GM21381 (cell line): Measurements from ENCODE around the gene FADD.
"Not testable (repeated sequence)": the region's sequence is repeated elsewhere in the genome, so short reads cannot be mapped to it uniquely, and the experiment has no call there.

ENCODE experiments used
- ATAC-seq: cut with Tn5 transposase; IDR thresholded peaks from one replicate; pipeline ENCODE4 v1.9.1; 2021; ENCODE audit warnings: mild to moderate bottlenecking, moderate library complexity; ENCODE audit not compliant: unreplicated experiment

FADD gene

GRCh38 chr11:70203751-70204465, 812 bp downstream of the FADD start:
- peak; percentile 23 for ATAC-seq

GRCh38 chr11:70204466-70204799, 1.3 kb downstream of the FADD start:
- ATAC-seq, result no peak

- no peak for ATAC-seq
Observed at GRCh38 chr11:70205049-70205725, 2.1 kb downstream of the FADD start.

- ATAC-seq, result no peak
Observed at GRCh38 chr11:70205766-70206165, 2.7 kb downstream of the FADD start.

- no peak for ATAC-seq
Observed at GRCh38 chr11:70206226-70206981, 3.3 kb downstream of the FADD start.

- ATAC-seq, result no peak
Observed at GRCh38 chr11:70206982-70207376, 3.9 kb downstream of the FADD start.

- no peak for ATAC-seq
Observed at GRCh38 chr11:70207531-70208131, 4.5 kb downstream of the FADD start.

GRCh38 chr11:70209391-70209912, 6.4 kb downstream of the FADD start:
- no peak for ATAC-seq

GRCh38 chr11:70210051-70210501, 7.0 kb downstream of the FADD start:
- no peak for ATAC-seq

GRCh38 chr11:70210530-70210929, 7.4 kb downstream of the FADD start:
- ATAC-seq, result no peak

- ATAC-seq, result no peak
Observed at GRCh38 chr11:70212227-70212811, 9.2 kb downstream of the FADD start.

GRCh38 chr11:70217388-70217787, 14.3 kb downstream of the FADD start:
- not testable (repeated sequence) for ATAC-seq

GRCh38 chr11:70218076-70218475, 15.0 kb downstream of the FADD start:
- not testable (repeated sequence) for ATAC-seq

GRCh38 chr11:70220136-70220535, 17.0 kb downstream of the FADD start:
- ATAC-seq, result no peak

GRCh38 chr11:70220920-70221319, 17.8 kb downstream of the FADD start:
- ATAC-seq, result no peak

GRCh38 chr11:70225681-70226177, 22.6 kb downstream of the FADD start:
- ATAC-seq, result no peak

GRCh38 chr11:70226183-70226582, 23.1 kb downstream of the FADD start:
- no peak for ATAC-seq

- ATAC-seq, result no peak
Observed at GRCh38 chr11:70226967-70227366, 23.9 kb downstream of the FADD start.

- no peak for ATAC-seq
Observed at GRCh38 chr11:70229737-70230136, 26.6 kb downstream of the FADD start.

GRCh38 chr11:70230151-70230839, 27.2 kb downstream of the FADD start:
- ATAC-seq, result no peak
